Cardiac fibroblast (primary cell): ENCODE results near the gene MARVELD2.

ENCODE experiments used
- DNase-seq, 2 donors: peaks; one replicate each; pipeline versions ENCODE4 v3.0.0 to v3.0.0-alpha.2; 2010; ENCODE audit warnings: low read depth in 2 of 2
- H3K4me3 ChIP-seq, 2 donors: replicated peaks in 1 of 2; 1 replicate in 1 of 2; 2 replicates in 1 of 2; pipeline ENCODE4 v1.5.1; 2011; ENCODE audit warnings: low read depth in 2 of 2, low read length in 2 of 2, mild to moderate bottlenecking in 2 of 2, moderate library complexity in 1 of 2
- CTCF ChIP-seq: IDR thresholded peaks from one replicate; pipeline ENCODE4 v1.5.1; 2011; ENCODE audit warnings: low read depth, mild to moderate bottlenecking, low read length, inconsistent platforms

The MARVELD2 gene

GRCh38 chr5:69492391-69492922 is 77.5 kb downstream of the MARVELD2 start, which contains the start of gene OCLN:
Gene OCLN, plus strand, starts transcription at chr5:69492790. Its CDS starts 11,455 bp downstream, at chr5:69504245.
- DNase-seq: no peak
- peak within 1 kb of the TSS; percentile 52 to 56 for H3K4me3 ChIP-seq
- no peak for TF ChIP-seq CTCF

- no peak for DNase-seq
- peak overlapping the region; percentile 52 to 56 for H3K4me3 ChIP-seq
Measured at GRCh38 chr5:69492923-69493395, 78.0 kb downstream of the MARVELD2 start.

GRCh38 chr5:69493396-69494133 is 78.6 kb downstream of the MARVELD2 start:
- H3K4me3 ChIP-seq: peak overlapping the region; percentile 52 to 56
- no peak for TF ChIP-seq CTCF
- no peak for DNase-seq

More at GRCh38 chr5:69492923-69493395, 78.0 kb downstream of the MARVELD2 start:
- no peak for TF ChIP-seq CTCF
